Fibroblast of pulmonary artery (primary cell): Measurements from ENCODE around the gene CTIF.

Experiments used
- DNase-seq: peaks from one replicate; pipeline ENCODE4 v3.0.0-alpha.2; 2010; ENCODE audit warnings: low read depth
- H3K4me3 ChIP-seq: replicated peaks from 2 replicates; pipeline ENCODE4 v1.5.1; 2011; ENCODE audit warnings: low read depth, mild to moderate bottlenecking, control low read depth, low read length, moderate library complexity
- CTCF ChIP-seq: IDR thresholded peaks from 2 replicates; pipeline ENCODE4 v1.5.1; 2011; ENCODE audit warnings: mild to moderate bottlenecking, control low read depth, low read length, inconsistent platforms; ENCODE audit errors: missing control alignments

CTIF gene

GRCh38 chr18:48688961-48689360, 150.1 kb downstream of the CTIF start:
- H3K4me3 ChIP-seq: no peak overlapping the region
- no peak for DNase-seq
- TF ChIP-seq CTCF: no peak

DNA sequence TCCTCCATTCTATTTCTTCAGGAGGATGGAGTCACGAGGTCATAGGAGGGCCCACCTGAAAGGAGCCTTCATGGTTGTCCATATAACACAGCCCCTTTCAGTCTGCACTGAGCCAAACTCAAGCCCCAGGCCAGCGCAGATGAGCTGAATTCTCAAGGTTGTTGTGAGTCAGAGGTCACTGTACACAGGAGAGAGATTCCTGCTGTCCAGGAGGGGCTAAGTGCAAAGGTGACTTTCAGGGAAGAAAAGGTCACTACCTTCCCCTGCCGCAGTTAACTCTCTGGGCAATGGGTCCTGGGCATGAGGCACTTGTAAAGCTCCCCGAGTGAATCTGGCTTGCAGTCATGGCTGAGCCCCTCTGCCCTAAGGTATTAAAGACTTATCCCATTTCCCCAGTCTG, 150.7 kb downstream of the CTIF start:
- no peak for TF ChIP-seq CTCF
- no peak overlapping the region for H3K4me3 ChIP-seq

GRCh38 chr18:48690494-48690893, 151.7 kb downstream of the CTIF start:
- no peak for TF ChIP-seq CTCF
- no peak overlapping the region for H3K4me3 ChIP-seq
- no peak for DNase-seq

More for the DNA sequence above, 150.7 kb downstream of the CTIF start:
- DNase-seq: no peak

DNA sequence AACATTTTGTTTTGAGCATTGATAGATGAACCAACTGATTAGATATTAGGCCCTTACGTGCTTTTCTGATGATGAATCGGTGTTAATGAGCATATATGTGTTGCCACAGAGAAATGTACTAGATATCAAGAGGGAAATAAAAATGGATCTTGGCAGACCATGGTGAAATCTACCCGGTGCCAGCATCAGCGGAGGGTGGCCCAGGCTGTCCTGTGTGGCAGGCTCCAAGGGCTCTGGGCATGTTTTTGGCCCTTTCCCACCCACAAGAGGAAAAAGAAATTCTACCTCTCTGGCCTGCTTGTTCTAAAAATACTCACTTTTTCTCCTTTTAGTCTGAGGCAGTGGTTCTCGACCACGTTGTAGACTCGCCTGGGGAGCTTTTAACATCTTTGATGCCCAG, 154.2 kb downstream of the CTIF start:
- no peak for DNase-seq
- no peak for TF ChIP-seq CTCF

DNA sequence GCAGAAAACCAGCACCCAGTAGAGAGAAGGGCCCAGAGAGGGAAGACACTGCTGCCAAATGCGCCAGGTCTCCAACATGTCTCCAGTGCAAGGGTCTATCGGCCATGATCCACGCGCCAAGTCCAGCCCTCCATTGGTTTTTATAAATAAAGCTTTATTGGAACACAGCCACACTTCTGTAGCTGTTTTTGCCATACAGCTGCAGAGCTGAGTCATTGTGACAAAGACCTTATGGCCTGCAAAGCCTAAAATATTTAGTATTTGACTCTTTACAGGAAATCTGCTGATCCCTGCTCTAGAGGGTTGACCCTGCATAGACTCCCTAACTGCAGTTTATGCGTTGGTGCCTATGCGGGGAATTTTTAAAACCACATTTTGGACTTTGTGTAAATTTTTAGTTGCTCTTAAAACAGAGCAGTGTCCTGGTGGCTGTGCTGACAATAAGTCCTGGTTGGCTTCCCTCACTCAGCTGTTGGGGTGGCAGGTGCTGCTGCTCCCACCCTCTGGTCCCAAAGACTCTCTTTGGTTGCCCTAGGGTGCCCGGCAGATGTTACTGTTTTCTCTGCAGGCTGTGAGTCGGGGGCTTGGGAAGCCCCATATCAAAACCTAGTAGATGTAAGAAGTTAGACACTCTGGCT, 154.9 kb downstream of the CTIF start:
- no peak for TF ChIP-seq CTCF
- peak; percentile 55 for DNase-seq

More for the DNA sequence above, 154.2 kb downstream of the CTIF start:
- H3K4me3 ChIP-seq: no peak overlapping the region

GRCh38 chr18:48694295-48694694, 155.5 kb downstream of the CTIF start:
- H3K4me3 ChIP-seq: no peak overlapping the region
- DNase-seq: no peak
- no peak for TF ChIP-seq CTCF

More for the DNA sequence above, 154.9 kb downstream of the CTIF start:
- H3K4me3 ChIP-seq: no peak overlapping the region

DNA sequence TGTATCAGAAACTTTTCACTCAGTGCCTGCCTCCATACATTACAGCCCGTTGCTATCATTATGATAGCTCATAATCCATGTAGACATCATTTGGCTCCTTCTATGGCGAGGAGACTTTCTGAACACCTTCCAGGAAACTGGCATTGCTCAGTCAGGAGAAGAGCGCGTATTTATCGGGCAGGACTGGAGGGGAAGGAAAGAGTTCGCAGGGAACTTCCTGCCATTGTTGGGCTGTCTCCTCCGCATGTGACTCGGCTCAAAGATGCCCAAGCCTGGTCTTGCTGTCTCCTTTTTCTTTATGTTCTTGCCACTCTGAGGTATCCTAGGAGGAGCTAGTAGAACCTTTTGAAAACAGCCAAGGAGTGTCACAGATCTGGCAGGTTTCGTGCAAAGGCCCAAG, 156.8 kb downstream of the CTIF start:
- no peak for TF ChIP-seq CTCF
- H3K4me3 ChIP-seq: no peak overlapping the region
- peak; percentile 48 for DNase-seq
